ENCODE results near the gene ZNHIT3.

ZNHIT3 gene

DNA sequence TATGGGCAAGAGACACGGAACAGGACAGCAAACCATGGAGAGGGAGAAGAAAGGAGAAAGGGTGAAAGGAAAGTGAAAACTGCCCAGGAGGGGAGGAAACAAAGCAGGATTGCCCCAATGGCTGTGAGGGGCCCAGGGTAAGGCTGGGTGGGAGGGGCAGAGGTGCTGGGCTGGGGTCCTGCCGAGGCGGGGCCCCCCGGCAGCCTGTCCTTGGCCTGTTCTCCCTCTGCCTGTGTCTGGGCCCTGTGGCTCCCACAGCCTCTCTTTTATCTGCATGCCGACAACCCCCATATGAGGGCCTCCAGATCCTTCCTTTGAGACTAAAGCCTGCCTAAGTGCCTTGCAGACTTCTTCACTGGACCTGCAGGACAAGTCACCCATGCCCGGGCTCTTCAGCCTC lies 15.5 kb downstream of the ZNHIT3 start:
- TF ChIP-seq FOXP2 (optimal IDR thresholded peaks at IDR 0.05; ENCODE audit: borderline replicate concordance, extremely low read depth, extremely low read length, insufficient read depth) (no peak), POLR2AphosphoS5 (IDR thresholded peaks at IDR 0.05; ENCODE audit: low read depth, low read length) (no peak), SIN3A (IDR thresholded peaks at IDR 0.05; ENCODE audit: borderline replicate concordance, insufficient read depth, low read length) (no peak), TAF1 (IDR thresholded peaks at IDR 0.05; ENCODE audit: borderline replicate concordance, insufficient read depth, low read length) (no peak)
- TF ChIP-seq, protein P1, sequence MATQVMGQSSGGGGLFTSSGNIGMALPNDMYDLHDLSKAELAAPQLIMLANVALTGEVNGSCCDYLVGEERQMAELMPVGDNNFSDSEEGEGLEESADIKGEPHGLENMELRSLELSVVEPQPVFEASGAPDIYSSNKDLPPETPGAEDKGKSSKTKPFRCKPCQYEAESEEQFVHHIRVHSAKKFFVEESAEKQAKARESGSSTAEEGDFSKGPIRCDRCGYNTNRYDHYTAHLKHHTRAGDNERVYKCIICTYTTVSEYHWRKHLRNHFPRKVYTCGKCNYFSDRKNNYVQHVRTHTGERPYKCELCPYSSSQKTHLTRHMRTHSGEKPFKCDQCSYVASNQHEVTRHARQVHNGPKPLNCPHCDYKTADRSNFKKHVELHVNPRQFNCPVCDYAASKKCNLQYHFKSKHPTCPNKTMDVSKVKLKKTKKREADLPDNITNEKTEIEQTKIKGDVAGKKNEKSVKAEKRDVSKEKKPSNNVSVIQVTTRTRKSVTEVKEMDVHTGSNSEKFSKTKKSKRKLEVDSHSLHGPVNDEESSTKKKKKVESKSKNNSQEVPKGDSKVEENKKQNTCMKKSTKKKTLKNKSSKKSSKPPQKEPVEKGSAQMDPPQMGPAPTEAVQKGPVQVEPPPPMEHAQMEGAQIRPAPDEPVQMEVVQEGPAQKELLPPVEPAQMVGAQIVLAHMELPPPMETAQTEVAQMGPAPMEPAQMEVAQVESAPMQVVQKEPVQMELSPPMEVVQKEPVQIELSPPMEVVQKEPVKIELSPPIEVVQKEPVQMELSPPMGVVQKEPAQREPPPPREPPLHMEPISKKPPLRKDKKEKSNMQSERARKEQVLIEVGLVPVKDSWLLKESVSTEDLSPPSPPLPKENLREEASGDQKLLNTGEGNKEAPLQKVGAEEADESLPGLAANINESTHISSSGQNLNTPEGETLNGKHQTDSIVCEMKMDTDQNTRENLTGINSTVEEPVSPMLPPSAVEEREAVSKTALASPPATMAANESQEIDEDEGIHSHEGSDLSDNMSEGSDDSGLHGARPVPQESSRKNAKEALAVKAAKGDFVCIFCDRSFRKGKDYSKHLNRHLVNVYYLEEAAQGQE (IDR thresholded peaks at IDR 0.05; ENCODE audit: insufficient read depth in 1 of 2, low read depth in 2 of 2, low read length in 2 of 2) = no peak

DNA sequence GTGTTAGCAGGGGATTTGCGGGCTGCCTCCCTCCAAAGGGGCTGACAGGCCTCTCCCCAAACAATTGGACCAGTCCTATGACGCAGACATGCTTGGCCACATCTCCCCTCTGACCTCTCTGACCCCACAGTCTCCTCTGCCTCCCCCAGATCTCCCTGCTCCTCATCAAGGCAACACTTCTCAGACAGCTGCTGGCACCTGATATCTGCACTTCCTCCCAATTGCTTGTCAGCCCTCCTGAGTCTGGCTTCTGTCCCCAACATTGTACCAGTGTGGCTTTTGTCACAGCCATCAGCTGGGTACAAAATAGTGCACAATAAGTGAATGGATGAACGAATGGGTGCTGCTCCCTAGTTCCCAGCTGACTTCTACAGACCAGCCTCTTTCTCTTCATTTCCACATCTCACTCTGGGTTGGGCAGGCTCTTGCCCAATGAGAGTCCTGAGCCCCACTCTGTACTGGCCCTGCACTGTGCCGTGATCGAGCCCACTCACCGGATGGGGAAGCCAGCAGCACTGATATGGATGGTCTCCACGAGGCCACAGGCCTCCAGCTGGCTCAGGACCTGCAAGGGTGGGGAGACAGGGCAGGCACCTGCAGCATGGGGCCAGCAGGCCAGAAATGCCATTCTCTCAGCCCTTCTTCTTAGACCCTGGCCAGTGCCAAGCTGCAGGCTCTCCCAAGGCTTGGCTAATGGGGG lies 17.1 kb downstream of the ZNHIT3 start:
- TF ChIP-seq TAF1 (IDR thresholded peaks at IDR 0.05; ENCODE audit: borderline replicate concordance, insufficient read depth, low read length) = no peak
- TF ChIP-seq FOXP2 (optimal IDR thresholded peaks at IDR 0.05; ENCODE audit: borderline replicate concordance, extremely low read depth, extremely low read length, insufficient read depth) = no peak
- TF ChIP-seq, protein P1 (IDR thresholded peaks at IDR 0.05; ENCODE audit: insufficient read depth in 1 of 2, low read depth in 2 of 2, low read length in 2 of 2) = no peak
- no peak for TF ChIP-seq SIN3A (IDR thresholded peaks at IDR 0.05; ENCODE audit: borderline replicate concordance, insufficient read depth, low read length)
- TF ChIP-seq POLR2AphosphoS5 (IDR thresholded peaks at IDR 0.05; ENCODE audit: low read depth, low read length) = no peak

DNA sequence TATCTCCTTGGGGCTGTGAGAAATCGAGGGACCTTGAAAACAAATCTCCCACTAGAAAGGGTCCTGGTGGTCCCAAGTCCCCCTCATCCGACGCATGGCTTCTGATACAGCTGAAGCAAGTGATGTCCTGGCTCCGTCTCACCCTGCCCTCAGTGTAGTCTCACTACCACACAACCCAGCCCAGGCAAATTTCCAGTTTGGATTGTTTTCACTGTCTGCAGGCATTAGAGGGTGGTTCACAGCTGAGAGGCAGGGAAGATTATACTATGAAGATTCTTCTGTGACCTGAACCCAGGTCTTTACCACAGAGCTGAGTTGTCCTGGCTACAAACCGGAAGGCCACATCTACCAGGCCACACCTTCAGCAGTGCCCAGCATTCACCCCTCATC lies 17.7 kb downstream of the ZNHIT3 start:
- TF ChIP-seq SIN3A (IDR thresholded peaks at IDR 0.05; ENCODE audit: borderline replicate concordance, insufficient read depth, low read length) (no peak), TAF1 (IDR thresholded peaks at IDR 0.05; ENCODE audit: borderline replicate concordance, insufficient read depth, low read length) (no peak), POLR2AphosphoS5 (IDR thresholded peaks at IDR 0.05; ENCODE audit: low read depth, low read length) (no peak), FOXP2 (optimal IDR thresholded peaks at IDR 0.05; ENCODE audit: borderline replicate concordance, extremely low read depth, extremely low read length, insufficient read depth) (no peak)
- TF ChIP-seq, protein P1 (IDR thresholded peaks at IDR 0.05; ENCODE audit: insufficient read depth in 1 of 2, low read depth in 2 of 2, low read length in 2 of 2) = no peak

DNA sequence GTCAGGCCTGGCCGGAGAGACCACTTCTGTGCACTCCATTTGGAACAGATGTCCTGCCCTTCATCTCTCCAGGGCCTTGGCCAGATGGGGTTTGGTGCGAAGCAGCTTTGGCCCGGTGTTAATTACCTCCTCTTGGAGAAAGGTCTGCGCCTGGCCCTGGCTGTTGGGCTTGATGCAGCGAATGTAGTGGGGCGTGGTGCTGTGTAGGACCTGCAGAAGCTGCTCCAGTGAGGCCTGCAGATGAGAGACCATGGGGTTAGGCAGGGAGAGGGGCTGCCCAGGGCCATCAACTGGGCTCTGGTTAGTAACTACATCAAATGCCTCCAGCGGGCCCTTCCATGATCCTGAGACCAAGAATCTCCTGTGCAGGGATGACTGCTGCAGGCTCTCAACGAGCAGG lies 18.7 kb downstream of the ZNHIT3 start:
- TF ChIP-seq TAF1 (IDR thresholded peaks at IDR 0.05; ENCODE audit: borderline replicate concordance, insufficient read depth, low read length) (no peak), POLR2AphosphoS5 (IDR thresholded peaks at IDR 0.05; ENCODE audit: low read depth, low read length) (no peak), SIN3A (IDR thresholded peaks at IDR 0.05; ENCODE audit: borderline replicate concordance, insufficient read depth, low read length) (no peak), FOXP2 (optimal IDR thresholded peaks at IDR 0.05; ENCODE audit: borderline replicate concordance, extremely low read depth, extremely low read length, insufficient read depth) (no peak)
- TF ChIP-seq, protein P1 (IDR thresholded peaks at IDR 0.05; ENCODE audit: insufficient read depth in 1 of 2, low read depth in 2 of 2, low read length in 2 of 2) = no peak
